Parathyroid adenoma (tissue), 2 donors: ENCODE measurements around the gene PPARGC1A.
A peak's percentile ranks its signal among the peaks of the same experiment; 100 is the strongest.

Source experiments
- H2AFZ ChIP-seq: fragments of 300-600 bp; sonication (generic); one replicate; pipeline ENCODE4 v1.7.0; 2017; ENCODE audit warnings: antibody characterized with exemption, mild to moderate bottlenecking
- H3K27ac ChIP-seq: fragments of 300-600 bp; sonication (generic); one replicate; pipeline ENCODE4 v1.7.0; 2017
- H3K27me3 ChIP-seq: fragments of 300-600 bp; sonication (generic); one replicate; pipeline ENCODE4 v1.7.0; 2017; ENCODE audit warnings: low read length; ENCODE audit not compliant: control insufficient read depth, insufficient read depth
- H3K36me3 ChIP-seq: fragments of 300-600 bp; sonication (generic); one replicate; pipeline ENCODE4 v1.7.0; 2017; ENCODE audit warnings: low read length; ENCODE audit not compliant: control insufficient read depth, insufficient read depth
- H3K4me1 ChIP-seq: fragments of 300-600 bp; sonication (generic); one replicate; pipeline ENCODE4 v1.7.0; 2017; ENCODE audit warnings: control low read depth
- H3K4me2 ChIP-seq: fragments of 300-600 bp; sonication (generic); one replicate; pipeline ENCODE4 v1.7.0; 2017; ENCODE audit warnings: low read length
- H3K4me3 ChIP-seq: fragments of 300-600 bp; sonication (generic); one replicate; pipeline ENCODE4 v1.7.0; 2017; ENCODE audit warnings: low read depth, low read length
- H3K79me2 ChIP-seq: fragments of 300-600 bp; sonication (generic); one replicate; pipeline ENCODE4 v1.7.0; 2017; ENCODE audit warnings: control low read depth
- H3K9ac ChIP-seq: fragments of 300-600 bp; sonication (generic); one replicate; pipeline ENCODE4 v1.7.0; 2017; ENCODE audit warnings: mild to moderate bottlenecking
- H3K9me3 ChIP-seq: fragments of 300-600 bp; sonication (generic); one replicate; pipeline ENCODE4 v1.7.0; 2017; ENCODE audit warnings: low read length; ENCODE audit not compliant: control insufficient read depth
- CTCF ChIP-seq: fragments of 300-600 bp; sonication (generic); IDR thresholded peaks from one replicate; pipeline ENCODE4 v1.7.0; 2017; ENCODE audit warnings: antibody characterized with exemption, mild to moderate bottlenecking
- donor health status: primary hyperparathyroidism.

Gene PPARGC1A

GRCh38 chr4:23837371-23837770, 52.5 kb downstream of the PPARGC1A start:
- no peak for TF ChIP-seq CTCF
- Histone ChIP-seq H2AFZ (no peak overlapping the region), H3K79me2 (peaks cover 4% of the 10 kb centered on the region), H3K9ac (no peak overlapping the region), H3K9me3 (no peaks in the 10 kb centered on the region), H3K27ac (peak overlapping the region; percentile 7), H3K4me2 (no peak overlapping the region), H3K4me1 (no peaks in the 10 kb centered on the region), H3K4me3 (no peak overlapping the region), H3K36me3 (no peaks in the 10 kb centered on the region), H3K27me3 (no peaks in the 10 kb centered on the region)

GRCh38 chr4:23835774-23836478, 53.9 kb downstream of the PPARGC1A start:
- Histone ChIP-seq H3K9me3 (no peaks in the 10 kb centered on the region), H3K27me3 (no peaks in the 10 kb centered on the region), H2AFZ (no peak overlapping the region), H3K27ac (peak overlapping the region; percentile 32), H3K79me2 (no peaks in the 10 kb centered on the region), H3K36me3 (no peaks in the 10 kb centered on the region), H3K4me1 (no peaks in the 10 kb centered on the region), H3K4me3 (no peak overlapping the region), H3K4me2 (no peak overlapping the region), H3K9ac (no peak overlapping the region)
- TF ChIP-seq CTCF, result no peak

GRCh38 chr4:23828779-23829178, 61.1 kb downstream of the PPARGC1A start:
- no peak for TF ChIP-seq CTCF
- H3K4me2 ChIP-seq, result no peak overlapping the region
- H2AFZ ChIP-seq, result no peak overlapping the region
- no peaks in the 10 kb centered on the region for H3K4me1 ChIP-seq
- no peaks in the 10 kb centered on the region for H3K79me2 ChIP-seq
- H3K9me3 ChIP-seq, result no peaks in the 10 kb centered on the region
- H3K9ac ChIP-seq, result no peak overlapping the region
- H3K27me3 ChIP-seq, result no peaks in the 10 kb centered on the region
- H3K4me3 ChIP-seq, result no peak overlapping the region
- no peaks in the 10 kb centered on the region for H3K36me3 ChIP-seq
- no peak overlapping the region for H3K27ac ChIP-seq

GRCh38 chr4:23828020-23828715, 61.7 kb downstream of the PPARGC1A start:
- Histone ChIP-seq H3K9ac (no peak overlapping the region), H3K4me3 (no peak overlapping the region), H3K9me3 (no peaks in the 10 kb centered on the region), H3K36me3 (no peaks in the 10 kb centered on the region), H3K4me2 (no peak overlapping the region), H2AFZ (no peak overlapping the region), H3K79me2 (no peaks in the 10 kb centered on the region), H3K4me1 (no peaks in the 10 kb centered on the region), H3K27ac (no peak overlapping the region), H3K27me3 (no peaks in the 10 kb centered on the region)
- TF ChIP-seq CTCF, result no peak

- Histone ChIP-seq H3K27me3 (no peaks in the 10 kb centered on the region), H3K36me3 (no peaks in the 10 kb centered on the region), H2AFZ (no peak overlapping the region), H3K9ac (no peak overlapping the region), H3K9me3 (no peaks in the 10 kb centered on the region), H3K27ac (no peak overlapping the region), H3K4me2 (no peak overlapping the region), H3K4me3 (no peak overlapping the region), H3K4me1 (peaks cover 6% of the 10 kb centered on the region), H3K79me2 (no peaks in the 10 kb centered on the region)
- no peak for TF ChIP-seq CTCF
Observed at GRCh38 chr4:23822181-23822580, 67.7 kb downstream of the PPARGC1A start.
